Measurements from ENCODE around the gene SULT2B1. TPM values are rescaled to one million over a fixed set of nuclear protein-coding genes. Genes with fewer than 3 reads are reported as not detected.

The SULT2B1 gene
- total RNA-seq, 1 donor from 2014 or later = 14.4 TPM

GRCh38 chr19:48638831-48639381, 86.9 kb downstream of the SULT2B1 start:
- Histone ChIP-seq H3K4me3 (peak overlapping the region; percentile 84), H3K9me3 (no peaks in the 10 kb centered on the region), H3K4me1 (peaks cover 33% of the 10 kb centered on the region), H3K36me3 (no peaks in the 10 kb centered on the region), H3K27ac (peak overlapping the region; percentile 96), H3K27me3 (ENCODE audit: low read depth) (no peaks in the 10 kb centered on the region)
- no peak for DNase-seq
- intact Hi-C loops (cut with DNase I) = no loop called here
- TF ChIP-seq CTCF (IDR thresholded peaks at IDR 0.05) = no peak
- no peak for ATAC-seq

GRCh38 chr19:48639483-48640375, 87.8 kb downstream of the SULT2B1 start:
- Histone ChIP-seq H3K36me3 (no peaks in the 10 kb centered on the region), H3K4me1 (peaks cover 28% of the 10 kb centered on the region), H3K27me3 (ENCODE audit: low read depth) (no peaks in the 10 kb centered on the region), H3K9me3 (no peaks in the 10 kb centered on the region), H3K27ac (no peak overlapping the region), H3K4me3 (no peak overlapping the region)
- no peak for ATAC-seq
- no peak for DNase-seq
- intact Hi-C loops (cut with DNase I) = no loop called here
- no peak for TF ChIP-seq CTCF (IDR thresholded peaks at IDR 0.05)

- Histone ChIP-seq H3K36me3 (no peaks in the 10 kb centered on the region), H3K4me3 (no peak overlapping the region), H3K27me3 (ENCODE audit: low read depth) (no peaks in the 10 kb centered on the region), H3K27ac (no peak overlapping the region), H3K4me1 (peaks cover 24% of the 10 kb centered on the region), H3K9me3 (no peaks in the 10 kb centered on the region)
- ATAC-seq = no peak
- DNase-seq = no peak
- TF ChIP-seq CTCF (IDR thresholded peaks at IDR 0.05) = no peak
- intact Hi-C loops (cut with DNase I) = no loop called here
These were observed 89.9 kb downstream of the SULT2B1 start for GRCh38 chr19:48641850-48642249.

- Histone ChIP-seq H3K36me3 (no peaks in the 10 kb centered on the region), H3K4me3 (no peak overlapping the region), H3K27ac (no peak overlapping the region), H3K27me3 (ENCODE audit: low read depth) (no peaks in the 10 kb centered on the region), H3K4me1 (peaks cover 28% of the 10 kb centered on the region), H3K9me3 (no peaks in the 10 kb centered on the region)
- intact Hi-C loops (cut with DNase I) = no loop called here
- DNase-seq (no peak), ATAC-seq (no peak)
- TF ChIP-seq CTCF (IDR thresholded peaks at IDR 0.05) = no peak
These were observed 90.9 kb downstream of the SULT2B1 start for GRCh38 chr19:48642862-48643261.

- H3K36me3 ChIP-seq = no peaks in the 10 kb centered on the region
- intact Hi-C loops (cut with DNase I) = no loop called here
- H3K4me1 ChIP-seq = peaks cover 19% of the 10 kb centered on the region
- H3K27ac ChIP-seq = no peak overlapping the region
- peak overlapping the region; percentile 63 for H3K4me3 ChIP-seq
- no peak for DNase-seq
- no peak for ATAC-seq
- no peaks in the 10 kb centered on the region for H3K27me3 ChIP-seq (ENCODE audit: low read depth)
- H3K9me3 ChIP-seq = no peaks in the 10 kb centered on the region
- TF ChIP-seq CTCF (IDR thresholded peaks at IDR 0.05) = no peak
These were observed 92.4 kb downstream of the SULT2B1 start for GRCh38 chr19:48644355-48644754.
